ENCODE data around the gene TDRD7. TPM values are rescaled to one million over a fixed set of nuclear protein-coding genes. Genes with fewer than 3 reads are reported as not detected.

TDRD7 gene
- total and polyA plus RNA-seq, 2 donors (not counting 1 experiment from before 2014, with no cell fraction given) = 11.5 to 19.7 TPM

DNA sequence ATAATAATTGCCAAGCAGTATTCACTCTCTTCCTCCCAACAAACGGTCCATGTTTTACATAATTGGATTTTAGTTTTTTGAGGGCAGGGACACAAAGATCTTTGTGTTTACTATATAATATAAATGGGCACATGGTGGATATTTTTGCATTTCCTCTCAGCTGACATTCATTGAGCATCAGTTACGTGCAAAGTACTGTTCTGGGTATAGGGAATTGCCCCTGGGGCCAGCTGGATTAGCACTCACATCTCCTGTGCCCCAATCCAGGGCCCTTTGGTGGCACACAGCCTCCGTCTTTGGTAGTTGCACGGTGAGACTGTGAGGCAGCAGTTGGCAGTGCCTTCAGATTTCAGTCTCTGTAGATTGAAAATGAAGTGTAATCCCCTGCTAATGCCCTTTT is 1.6 kb downstream of the TDRD7 start:
- Histone ChIP-seq H3K27ac (ENCODE audit: low read length in 2 of 2) (no peak overlapping the region), H3K9ac (ENCODE audit: low read length) (peak overlapping the region; percentile 95), H3K4me2 (replicated peaks; ENCODE audit: low read depth, low read length, poor library complexity, severe bottlenecking) (peak overlapping the region; percentile 89), H3K36me3 (replicated peaks in 1 of 2; ENCODE audit: control extremely low read depth in 1 of 2, control insufficient read depth in 1 of 2, extremely low read depth in 1 of 2, insufficient read depth in 2 of 2, low read length in 1 of 2) (no peaks in the 10 kb centered on the region), H2AFZ (ENCODE audit: insufficient read depth, low read depth, low read length, poor library complexity, severe bottlenecking) (peak overlapping the region; percentile 91), H3K79me2 (ENCODE audit: control insufficient read depth, insufficient read depth, low read length) (peaks cover 49% of the 10 kb centered on the region), H3K4me1 (ENCODE audit: control insufficient read depth in 2 of 2, insufficient read depth in 2 of 2, low read length in 2 of 2) (peaks cover 18% of the 10 kb centered on the region in 2 donors), H3K9me3 (ENCODE audit: control extremely low read depth in 1 of 3, control insufficient read depth in 2 of 3, insufficient read depth in 1 of 3, low read length in 2 of 3) (no peaks in the 10 kb centered on the region), H3K4me3 (ENCODE audit: control extremely low read depth in 1 of 5, extremely low read depth in 1 of 5, insufficient read depth in 1 of 5, low read depth in 2 of 5, low read length in 4 of 5) (no peak overlapping the region), H4K20me1 (ENCODE audit: control insufficient read depth, insufficient read depth, low read length, poor library complexity, severe bottlenecking) (peaks cover 31% of the 10 kb centered on the region), H3K27me3 (replicated peaks in 1 of 4; ENCODE audit: control extremely low read depth in 1 of 4, control insufficient read depth in 3 of 4, insufficient read depth in 4 of 4, low read length in 3 of 4) (no peaks in the 10 kb centered on the region)
- POLR2A ChIA-PET = no interaction called here
- H3K27ac Mint-ChIP-seq = no peak overlapping the region
- peaks cover 34% of the 10 kb centered on the region for H3K4me1 Mint-ChIP-seq
- peaks cover 6% of the 10 kb centered on the region for H3K27me3 Mint-ChIP-seq
- WGBS (ENCODE audit: insufficient coverage) = 100% methylated on average over 2 of the region's 4 CpGs
- H3K9me3 Mint-ChIP-seq (ENCODE audit: insufficient read depth) = no peaks in the 10 kb centered on the region
- peak overlapping the region; percentile 77 for H3K4me3 Mint-ChIP-seq
- ATAC-seq (ENCODE audit: low read depth) (no peak), DNase-seq (no peak)
- no peak for TF ChIP-seq EZH2 (IDR thresholded peaks at IDR 0.05; ENCODE audit: borderline replicate concordance, insufficient read depth, low read depth, low read length, poor library complexity, severe bottlenecking)
- TF ChIP-seq, protein P1, sequence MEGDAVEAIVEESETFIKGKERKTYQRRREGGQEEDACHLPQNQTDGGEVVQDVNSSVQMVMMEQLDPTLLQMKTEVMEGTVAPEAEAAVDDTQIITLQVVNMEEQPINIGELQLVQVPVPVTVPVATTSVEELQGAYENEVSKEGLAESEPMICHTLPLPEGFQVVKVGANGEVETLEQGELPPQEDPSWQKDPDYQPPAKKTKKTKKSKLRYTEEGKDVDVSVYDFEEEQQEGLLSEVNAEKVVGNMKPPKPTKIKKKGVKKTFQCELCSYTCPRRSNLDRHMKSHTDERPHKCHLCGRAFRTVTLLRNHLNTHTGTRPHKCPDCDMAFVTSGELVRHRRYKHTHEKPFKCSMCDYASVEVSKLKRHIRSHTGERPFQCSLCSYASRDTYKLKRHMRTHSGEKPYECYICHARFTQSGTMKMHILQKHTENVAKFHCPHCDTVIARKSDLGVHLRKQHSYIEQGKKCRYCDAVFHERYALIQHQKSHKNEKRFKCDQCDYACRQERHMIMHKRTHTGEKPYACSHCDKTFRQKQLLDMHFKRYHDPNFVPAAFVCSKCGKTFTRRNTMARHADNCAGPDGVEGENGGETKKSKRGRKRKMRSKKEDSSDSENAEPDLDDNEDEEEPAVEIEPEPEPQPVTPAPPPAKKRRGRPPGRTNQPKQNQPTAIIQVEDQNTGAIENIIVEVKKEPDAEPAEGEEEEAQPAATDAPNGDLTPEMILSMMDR (IDR thresholded peaks at IDR 0.05) = no peak
- CTCF ChIA-PET = interaction anchor here (1.2 to 2.6 kb wide), 5 partner anchors 27 to 557 kb away, joined by 3 to 13 read pairs (median 7); partner anchors contain the start of genes NCBP1 and TSTD2
- intact Hi-C loops (cut with micrococcal nuclease) = loop anchor here (2.0 to 10.0 kb wide), 7 partner anchors 87 to 1539 kb away; partner anchors contain the start of genes ANP32B, ERCC6L2, TBC1D2 and TMOD1

DNA sequence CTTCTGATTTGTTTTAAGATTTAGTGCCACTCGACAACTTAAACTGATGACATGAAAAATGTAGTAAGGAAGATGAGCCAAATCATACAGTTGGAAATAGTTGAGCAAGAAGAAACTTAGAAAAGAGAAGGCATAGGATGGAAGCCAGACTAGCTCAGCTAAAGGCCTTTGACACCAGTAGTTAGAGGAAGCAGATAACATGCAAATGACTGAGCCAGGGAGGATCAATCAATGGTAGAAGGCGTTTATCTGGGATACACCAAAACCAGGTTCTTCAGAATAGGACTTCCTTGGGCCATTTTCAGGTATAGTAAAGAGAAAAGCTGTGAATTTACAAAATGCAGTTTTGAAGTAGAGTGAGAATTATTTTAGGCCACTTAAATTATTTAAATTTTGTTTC is 3.2 kb downstream of the TDRD7 start:
- Histone ChIP-seq H4K20me1 (ENCODE audit: control insufficient read depth, insufficient read depth, low read length, poor library complexity, severe bottlenecking) (peaks cover 42% of the 10 kb centered on the region), H3K79me2 (ENCODE audit: control insufficient read depth, insufficient read depth, low read length) (peaks cover 62% of the 10 kb centered on the region), H2AFZ (ENCODE audit: insufficient read depth, low read depth, low read length, poor library complexity, severe bottlenecking) (no peak overlapping the region), H3K27ac (ENCODE audit: low read length in 2 of 2) (peak overlapping the region in 1 of 2 donors; percentile 15), H3K27me3 (replicated peaks in 1 of 4; ENCODE audit: control extremely low read depth in 1 of 4, control insufficient read depth in 3 of 4, insufficient read depth in 4 of 4, low read length in 3 of 4) (no peaks in the 10 kb centered on the region), H3K9ac (ENCODE audit: low read length) (no peak overlapping the region), H3K4me2 (replicated peaks; ENCODE audit: low read depth, low read length, poor library complexity, severe bottlenecking) (no peak overlapping the region), H3K9me3 (ENCODE audit: control extremely low read depth in 1 of 3, control insufficient read depth in 2 of 3, insufficient read depth in 1 of 3, low read length in 2 of 3) (no peaks in the 10 kb centered on the region), H3K36me3 (replicated peaks in 1 of 2; ENCODE audit: control extremely low read depth in 1 of 2, control insufficient read depth in 1 of 2, extremely low read depth in 1 of 2, insufficient read depth in 2 of 2, low read length in 1 of 2) (no peaks in the 10 kb centered on the region), H3K4me1 (ENCODE audit: control insufficient read depth in 2 of 2, insufficient read depth in 2 of 2, low read length in 2 of 2) (peaks cover 18% of the 10 kb centered on the region in 2 donors), H3K4me3 (ENCODE audit: control extremely low read depth in 1 of 5, extremely low read depth in 1 of 5, insufficient read depth in 1 of 5, low read depth in 2 of 5, low read length in 4 of 5) (no peak overlapping the region)
- H3K4me3 Mint-ChIP-seq = no peak overlapping the region
- POLR2A ChIA-PET = no interaction called here
- intact Hi-C loops (cut with micrococcal nuclease) = loop anchor here (10.0 kb wide), 3 partner anchors 570 to 1540 kb away; partner anchors contain the start of genes ANP32B, ERCC6L2 and ZNF367
- peaks cover 34% of the 10 kb centered on the region for H3K4me1 Mint-ChIP-seq
- CTCF ChIA-PET = interaction anchor here (1.0 to 2.6 kb wide), 4 partner anchors 13 to 586 kb away, joined by 3 to 11 read pairs (median 3); no protein-coding TSS in a partner anchor
- TF ChIP-seq, protein P1 (IDR thresholded peaks at IDR 0.05) = no peak
- no peak for TF ChIP-seq EZH2 (IDR thresholded peaks at IDR 0.05; ENCODE audit: borderline replicate concordance, insufficient read depth, low read depth, low read length, poor library complexity, severe bottlenecking)
- WGBS (ENCODE audit: insufficient coverage) = 80% methylated on average over 1 of the region's 2 CpGs
- DNase-seq (no peak), ATAC-seq (ENCODE audit: low read depth) (no peak)
- H3K27ac Mint-ChIP-seq = no peak overlapping the region
- peaks cover 2% of the 10 kb centered on the region for H3K9me3 Mint-ChIP-seq (ENCODE audit: insufficient read depth)
- H3K27me3 Mint-ChIP-seq = no peaks in the 10 kb centered on the region

All from B cell (primary cell).